Measurements from ENCODE around the gene VPS51. TPM values are rescaled to one million over a fixed set of nuclear protein-coding genes. Genes with fewer than 3 reads are reported as not detected.
A peak's percentile ranks its signal among the peaks of the same experiment; 100 is the strongest.

Gene VPS51
- total and polyA plus RNA-seq, 2 of the 4 experiments (the other 2 are of a cell fraction), result 56.3 to 113 TPM

DNA sequence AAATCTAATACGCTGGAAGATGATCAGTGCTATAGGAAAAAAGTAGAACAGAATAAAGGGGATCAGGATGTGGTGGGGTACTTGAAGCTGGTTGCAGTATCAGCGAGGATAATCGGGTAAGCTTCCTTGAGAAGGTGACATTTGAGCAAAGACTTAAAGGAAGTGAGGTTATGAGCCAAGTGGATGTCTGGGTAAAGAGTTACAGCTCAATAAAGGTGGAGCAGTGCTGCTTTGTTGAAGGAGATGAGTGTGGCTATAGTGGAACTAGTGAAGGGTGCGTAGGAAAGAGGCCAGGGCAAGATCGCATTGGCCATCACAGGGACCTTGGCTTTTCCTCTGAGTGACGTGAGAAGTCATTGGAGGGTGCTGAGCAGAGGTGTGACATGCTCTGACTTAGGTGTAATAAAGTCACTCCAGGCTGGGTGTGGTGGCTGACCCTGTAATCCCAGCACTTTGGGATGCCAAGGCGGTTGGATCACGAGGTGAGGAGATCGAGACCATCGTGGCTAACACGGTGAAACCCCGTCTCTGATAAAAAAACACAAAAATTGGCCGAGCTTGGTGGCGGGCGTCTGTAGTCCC, 40.6 kb downstream of the VPS51 start (continued):
- TF ChIP-seq CTCF (conservative IDR thresholded peaks at IDR 0.05; ENCODE audit: low read depth, low read length) (no peak), FOS (IDR thresholded peaks at IDR 0.05; ENCODE audit: low read depth, low read length) (no peak)

GRCh38 chr11:65141896-65142494, 46.0 kb downstream of the VPS51 start:
- TF ChIP-seq CEBPB (IDR thresholded peaks at IDR 0.05; ENCODE audit: low read depth, low read length) (0 out of 2 replicates have a peak, but pooled peaks have one; percentile 1), CHD1 (IDR thresholded peaks at IDR 0.05; ENCODE audit: low read depth, low read length) (no peak)
- no peak overlapping the region for H3K4ac ChIP-seq (ENCODE audit: low read depth, low read length)
- H4K8ac ChIP-seq (ENCODE audit: low read depth in 2 of 2, low read length in 2 of 2), result no peak overlapping the region
- intact Hi-C loops (cut with micrococcal nuclease) (no loop called here), in situ Hi-C loops (cut with MboI; ENCODE audit: low sequenced_read_pairs) (no loop called here), dilution Hi-C loops (cut with HindIII; ENCODE audit: low sequenced_read_pairs, unreplicated experiment) (no loop called here)
- no peak overlapping the region for H3K14ac ChIP-seq (replicated peaks; ENCODE audit: low read depth, low read length)
- H4K5ac ChIP-seq (ENCODE audit: low read depth, low read length), result no peak overlapping the region
- peaks cover 17% of the 10 kb centered on the region for H3K27me3 ChIP-seq (ENCODE audit: control insufficient read depth, insufficient read depth, low read length)
- no peak overlapping the region for H3K4me2 ChIP-seq (ENCODE audit: low read depth, low read length)
- H3K4me3 ChIP-seq (ENCODE audit: insufficient read depth, low read depth, low read length), result no peak overlapping the region
- BruUV-seq (replicated peaks), result no TSS peak
- no peak overlapping the region for H2BK15ac ChIP-seq (ENCODE audit: low read depth, low read length)
- ChIA-PET POLR2A (ENCODE audit: unreplicated experiment) (no interaction called here), CTCF (no interaction called here)
- no peak overlapping the region for H3K56ac ChIP-seq (ENCODE audit: extremely low read depth, insufficient read depth, low read length)
- H3K36me3 ChIP-seq (ENCODE audit: control insufficient read depth, insufficient read depth, low read length), result no peaks in the 10 kb centered on the region
- no peaks in the 10 kb centered on the region for H3K9me1 ChIP-seq (ENCODE audit: insufficient read depth, low read length)
- no peak overlapping the region for H2AK5ac ChIP-seq (ENCODE audit: low read depth, low read length)
- ATAC-seq (ENCODE audit: low read depth), result no peak
- WGBS, 2 experiments (ENCODE audit: extremely low coverage in 2 of 2, insufficient read length in 1 of 2), result 92% methylated on average over 5 of the region's 7 CpGs; no CpG with 5 or more reads in 1 of the 2 experiments
- no peak overlapping the region for H3K9ac ChIP-seq (ENCODE audit: low read depth, low read length)
- DNase-seq, result no peak
- H3K18ac ChIP-seq (ENCODE audit: low read depth, low read length), result no peak overlapping the region
- H2BK120ac ChIP-seq (ENCODE audit: low read depth, low read length), result no peak overlapping the region
- no peaks in the 10 kb centered on the region for H3K79me1 ChIP-seq (ENCODE audit: low read depth in 1 of 2, low read length in 2 of 2)
- H2BK20ac ChIP-seq (ENCODE audit: low read depth, low read length), result no peak overlapping the region
- no peaks in the 10 kb centered on the region for H4K20me1 ChIP-seq (ENCODE audit: insufficient read depth, low read length)
- no peak overlapping the region for H2AK9ac ChIP-seq (replicated peaks; ENCODE audit: low read depth, low read length, poor library complexity)
- H4K91ac ChIP-seq (ENCODE audit: insufficient read depth, low read depth, low read length), result no peak overlapping the region
- no peak overlapping the region for H2BK5ac ChIP-seq (ENCODE audit: low read depth, low read length, poor library complexity, severe bottlenecking)
- no peak overlapping the region for H3K27ac ChIP-seq (ENCODE audit: insufficient read depth, low read length)
- H3K4me1 ChIP-seq (ENCODE audit: control insufficient read depth, insufficient read depth, low read length), result no peaks in the 10 kb centered on the region
- no peaks in the 10 kb centered on the region for H3K9me3 ChIP-seq (ENCODE audit: control insufficient read depth, insufficient read depth, low read length)
- no peak overlapping the region for H3K23ac ChIP-seq (ENCODE audit: low read depth, low read length)
- no peak overlapping the region for H2AFZ ChIP-seq (replicated peaks; ENCODE audit: low read length, poor library complexity)

All from IMR-90 (cell line).